Stomach (tissue), 4 donors: ENCODE data around the gene KRTAP4-6.

Source experiments
- POLR2A ChIP-seq, 4 donors: fragments of 450-650 bp; IDR thresholded peaks; one replicate each; pipeline ENCODE4 v1.6.1; 2016; ENCODE audit warnings: antibody characterized with exemption in 4 of 4, control low read depth in 2 of 4, mild to moderate bottlenecking in 1 of 4, moderate library complexity in 1 of 4
- TF ChIP-seq, protein P1 (sequence below), 7 experiments: fragments of 450-650 bp in 4 of 7; fragments of 200-600 bp in 3 of 7; sonication (generic) in 3 of 7; IDR thresholded peaks; one replicate each; pipeline ENCODE4 v1.5.1; 2016 to 2019; ENCODE audit warnings: antibody characterized with exemption in 7 of 7, control low read depth in 2 of 7, mild to moderate bottlenecking in 1 of 7

DNA sequence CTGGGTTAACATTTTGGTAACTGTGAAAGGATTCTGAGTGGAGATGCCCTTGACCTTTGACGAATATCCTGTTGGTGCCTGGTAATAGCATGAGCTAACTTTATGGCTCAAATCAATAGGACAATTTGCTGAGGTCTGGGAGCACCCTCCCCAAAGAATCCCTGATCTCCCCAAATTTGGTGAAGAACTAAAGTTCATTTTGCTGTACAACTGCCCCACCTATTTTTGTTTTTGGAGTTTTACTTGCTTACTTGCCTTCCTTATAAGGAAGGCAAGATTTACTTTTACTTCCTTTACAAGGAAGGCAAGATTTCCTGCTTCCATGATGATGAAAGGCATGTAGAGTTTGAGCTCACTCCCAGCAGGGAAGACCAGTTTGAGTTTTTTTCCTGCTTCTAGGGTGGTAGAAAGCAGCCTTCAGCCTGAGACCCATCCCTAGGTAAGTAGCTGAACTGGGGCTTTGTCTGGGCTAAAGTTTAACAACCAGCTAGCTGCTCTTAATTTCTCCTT lies 32.3 kb downstream of the KRTAP4-6 start:
- TF ChIP-seq, protein P1, sequence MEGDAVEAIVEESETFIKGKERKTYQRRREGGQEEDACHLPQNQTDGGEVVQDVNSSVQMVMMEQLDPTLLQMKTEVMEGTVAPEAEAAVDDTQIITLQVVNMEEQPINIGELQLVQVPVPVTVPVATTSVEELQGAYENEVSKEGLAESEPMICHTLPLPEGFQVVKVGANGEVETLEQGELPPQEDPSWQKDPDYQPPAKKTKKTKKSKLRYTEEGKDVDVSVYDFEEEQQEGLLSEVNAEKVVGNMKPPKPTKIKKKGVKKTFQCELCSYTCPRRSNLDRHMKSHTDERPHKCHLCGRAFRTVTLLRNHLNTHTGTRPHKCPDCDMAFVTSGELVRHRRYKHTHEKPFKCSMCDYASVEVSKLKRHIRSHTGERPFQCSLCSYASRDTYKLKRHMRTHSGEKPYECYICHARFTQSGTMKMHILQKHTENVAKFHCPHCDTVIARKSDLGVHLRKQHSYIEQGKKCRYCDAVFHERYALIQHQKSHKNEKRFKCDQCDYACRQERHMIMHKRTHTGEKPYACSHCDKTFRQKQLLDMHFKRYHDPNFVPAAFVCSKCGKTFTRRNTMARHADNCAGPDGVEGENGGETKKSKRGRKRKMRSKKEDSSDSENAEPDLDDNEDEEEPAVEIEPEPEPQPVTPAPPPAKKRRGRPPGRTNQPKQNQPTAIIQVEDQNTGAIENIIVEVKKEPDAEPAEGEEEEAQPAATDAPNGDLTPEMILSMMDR (IDR thresholded peaks at IDR 0.05), result no peak
- TF ChIP-seq POLR2A (IDR thresholded peaks at IDR 0.05), result no peak
